ENCODE results near the gene SSBP2.

Gene SSBP2

GRCh38 chr5:81751009-81751835 lies at the start of gene SSBP2:
Gene SSBP2, minus strand, starts transcription at chr5:81751097. Its CDS starts 55 bp downstream, at chr5:81751042.
- DNase-seq = peak; percentile 98

- DNase-seq = no peak
Measured at GRCh38 chr5:81795666-81796065, 44.8 kb upstream of the SSBP2 start.

- no peak for DNase-seq
Measured at GRCh38 chr5:81794226-81794625, 43.3 kb upstream of the SSBP2 start.

- no peak for DNase-seq
Measured at GRCh38 chr5:81790336-81790735, 39.4 kb upstream of the SSBP2 start.

DNA sequence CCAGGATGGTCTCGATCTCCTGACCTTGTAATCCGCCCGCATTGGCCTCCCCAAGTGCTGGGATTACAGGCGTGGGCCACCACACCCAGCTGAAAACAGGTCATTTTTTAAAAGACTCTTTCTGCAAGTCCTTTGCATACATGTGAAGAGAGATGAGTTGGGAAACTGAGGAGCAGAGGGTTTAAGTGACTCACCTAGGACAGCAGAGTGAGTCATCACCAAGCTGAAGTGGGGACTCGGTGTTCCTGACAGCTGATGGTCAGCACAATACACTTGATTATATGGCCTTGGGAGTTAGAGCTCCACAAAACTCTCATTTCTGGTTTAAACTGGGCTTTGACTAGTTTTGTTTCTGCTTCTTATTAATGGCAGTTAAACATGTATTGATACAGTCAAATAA lies 38.1 kb upstream of the SSBP2 start:
- DNase-seq = no peak

DNA sequence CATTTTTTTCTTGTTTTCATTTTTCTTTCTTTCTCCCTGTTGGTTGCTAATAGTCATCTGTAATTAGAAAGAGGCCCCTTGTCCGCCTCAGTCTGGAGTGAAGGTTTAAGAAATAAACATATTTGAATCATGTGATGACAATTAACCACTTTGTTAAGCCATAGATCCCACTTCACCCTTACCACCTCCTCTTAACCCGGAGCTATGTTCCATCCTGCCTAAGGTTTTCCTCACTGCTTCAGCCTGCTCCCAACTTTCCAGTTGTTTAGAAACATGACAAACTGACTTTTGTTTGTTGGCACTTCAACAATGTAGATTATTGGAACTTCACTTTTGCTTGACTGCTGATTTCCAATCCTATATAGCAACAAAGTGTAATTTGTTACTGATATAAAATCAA lies 37.4 kb upstream of the SSBP2 start:
- DNase-seq = no peak

DNA sequence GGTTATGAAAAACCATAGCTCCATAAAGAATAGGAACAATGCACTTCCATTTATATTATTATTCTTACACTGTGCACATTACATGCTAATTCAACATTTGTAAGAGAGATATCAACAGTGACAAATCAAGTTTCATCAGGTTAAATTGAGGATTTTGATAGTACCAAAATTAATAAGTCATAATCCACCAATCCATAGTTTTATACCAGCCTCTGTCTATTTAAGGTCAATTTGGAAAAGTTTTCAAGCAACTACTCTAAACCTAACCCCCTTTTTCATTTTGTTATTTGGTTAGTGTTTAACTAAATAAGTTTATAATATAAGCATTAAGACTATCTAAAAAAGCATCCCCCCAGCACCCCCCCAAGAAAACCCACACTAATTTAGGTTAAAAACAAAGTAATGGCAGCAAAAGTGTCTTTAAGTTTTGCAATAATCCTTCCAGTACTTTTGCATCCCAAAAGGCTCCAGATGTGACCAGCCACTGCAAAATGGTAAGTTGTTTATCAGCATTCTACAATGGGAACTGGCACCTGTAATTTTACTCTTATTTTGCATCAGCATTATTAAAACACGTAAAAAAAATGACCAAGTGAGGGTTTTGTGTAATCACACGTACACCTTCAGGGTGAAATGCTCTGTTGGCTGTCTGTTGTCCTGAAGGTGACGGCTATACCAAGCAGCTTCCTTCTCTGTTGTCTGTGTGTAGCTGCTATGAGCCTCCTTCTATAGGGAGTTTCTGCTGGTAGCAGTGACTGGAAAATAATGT lies 36.8 kb upstream of the SSBP2 start:
- DNase-seq = no peak

DNA sequence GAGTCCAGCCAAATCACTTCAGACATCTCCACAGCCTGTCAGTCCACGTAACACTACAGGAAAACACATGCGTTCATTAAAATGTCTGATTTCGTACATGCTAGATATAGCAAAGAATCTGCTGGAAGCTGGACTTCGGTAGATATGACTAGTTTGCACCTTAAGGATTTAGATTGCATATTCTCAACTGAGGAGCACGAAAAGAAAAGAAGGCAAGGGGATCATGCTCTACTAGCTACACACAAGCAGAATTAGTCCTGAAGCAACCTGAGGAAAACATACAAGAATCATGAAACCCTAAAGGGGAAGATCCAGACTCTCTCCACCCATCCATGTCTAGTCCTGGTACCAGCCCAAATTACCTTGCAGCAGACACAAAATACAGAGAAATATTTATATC lies 36.1 kb upstream of the SSBP2 start:
- no peak for DNase-seq

- DNase-seq = no peak
Measured at GRCh38 chr5:81786496-81786895, 35.6 kb upstream of the SSBP2 start.

DNA sequence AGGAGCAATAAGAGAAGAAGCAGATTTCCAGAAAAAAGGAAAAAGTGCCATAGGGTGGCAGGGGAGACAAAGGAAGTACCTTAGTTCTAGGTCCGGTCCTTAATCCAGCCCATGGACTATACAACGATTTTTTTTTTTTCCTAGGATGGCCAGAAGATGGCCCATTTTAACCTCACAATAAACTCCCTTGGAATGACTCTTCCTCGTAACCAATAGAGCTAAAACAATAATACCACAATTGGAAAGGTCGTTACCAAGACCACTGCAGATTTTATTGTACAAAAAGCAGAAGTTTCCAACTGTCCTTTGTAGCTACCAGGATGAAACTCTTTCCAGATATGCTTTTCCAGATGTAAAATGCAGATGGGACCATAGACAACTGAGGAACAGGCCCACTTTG lies 34.4 kb upstream of the SSBP2 start:
- DNase-seq = no peak

GRCh38 chr5:81783401-81783800 lies 32.5 kb upstream of the SSBP2 start:
- DNase-seq = no peak

- DNase-seq = no peak
Measured at GRCh38 chr5:81782811-81783210, 31.9 kb upstream of the SSBP2 start.

DNA sequence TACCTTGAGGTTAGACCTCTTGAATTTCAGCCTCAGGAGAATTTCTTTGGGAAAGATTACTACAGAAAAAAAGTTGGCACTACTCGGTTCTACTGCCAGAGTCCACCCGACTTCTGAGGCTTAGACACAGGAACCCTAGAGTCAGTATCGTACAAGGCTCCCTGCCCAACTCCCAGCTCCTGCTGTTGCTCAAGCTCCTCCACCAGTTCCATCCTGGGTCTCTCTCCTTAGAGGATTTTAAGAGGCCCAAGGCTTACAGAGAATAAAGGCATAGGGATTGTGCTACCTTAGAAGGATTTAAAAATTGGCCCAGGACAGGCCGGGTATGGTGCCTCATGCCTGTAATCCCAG lies 29.0 kb upstream of the SSBP2 start:
- DNase-seq = no peak

DNA sequence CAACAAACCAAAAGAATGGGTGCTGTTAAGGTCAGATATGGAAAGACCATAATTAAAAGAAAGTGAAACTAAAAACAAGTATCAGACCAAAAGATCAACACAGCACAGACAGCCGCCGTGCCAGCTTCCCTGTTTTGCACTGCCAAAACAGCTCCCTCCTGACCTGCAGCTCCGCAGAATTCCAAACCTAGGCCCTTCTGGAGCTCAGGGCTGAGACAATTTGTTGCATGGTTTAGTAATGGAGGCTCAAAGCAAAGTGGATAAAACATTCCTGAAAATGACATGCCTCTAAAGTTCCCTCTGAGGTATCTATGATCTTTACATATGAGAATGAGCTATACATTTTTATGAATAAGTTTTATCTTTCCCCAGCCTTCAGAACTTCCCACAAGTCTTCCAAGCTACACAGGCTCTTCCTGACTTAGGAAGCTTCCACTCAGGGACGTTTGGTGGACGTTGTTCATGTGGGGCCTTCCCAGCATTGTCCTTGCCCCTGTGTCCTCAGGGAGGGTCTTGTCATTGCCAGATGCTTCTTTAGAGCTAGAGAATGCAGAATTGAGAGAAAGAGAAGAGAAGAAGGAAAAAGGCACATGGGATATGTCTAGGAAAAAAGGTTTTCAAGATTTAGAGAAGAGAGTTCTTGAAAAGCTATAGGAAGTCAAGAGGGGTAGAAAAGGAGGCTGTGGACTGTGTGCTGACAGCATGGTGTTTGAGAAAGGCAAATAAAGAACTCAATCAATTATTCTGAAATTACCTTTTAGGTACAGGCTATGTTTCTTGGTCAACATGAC lies 28.4 kb upstream of the SSBP2 start:
- peak; percentile 39 for DNase-seq

DNA sequence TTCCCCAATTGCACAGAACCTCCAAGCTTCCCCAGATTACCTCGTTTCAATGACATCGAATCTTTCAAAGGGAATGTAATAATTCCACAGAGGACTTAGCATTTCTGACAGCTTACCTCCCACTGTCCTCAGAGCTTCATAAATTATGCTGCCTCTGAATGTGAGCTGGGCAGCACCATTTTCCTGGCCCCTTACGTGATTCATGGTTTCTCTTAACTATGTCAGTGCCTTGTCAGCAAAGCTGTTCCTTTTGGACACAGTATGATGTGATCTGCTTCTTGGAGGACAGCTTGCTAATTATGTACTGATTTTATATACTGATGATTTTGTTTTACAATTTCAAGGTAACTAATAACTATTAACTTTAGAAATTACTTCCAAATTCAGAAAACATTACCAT lies 27.7 kb upstream of the SSBP2 start:
- no peak for DNase-seq

GRCh38 chr5:81776258-81776657 lies 25.4 kb upstream of the SSBP2 start:
- DNase-seq = no peak

DNA sequence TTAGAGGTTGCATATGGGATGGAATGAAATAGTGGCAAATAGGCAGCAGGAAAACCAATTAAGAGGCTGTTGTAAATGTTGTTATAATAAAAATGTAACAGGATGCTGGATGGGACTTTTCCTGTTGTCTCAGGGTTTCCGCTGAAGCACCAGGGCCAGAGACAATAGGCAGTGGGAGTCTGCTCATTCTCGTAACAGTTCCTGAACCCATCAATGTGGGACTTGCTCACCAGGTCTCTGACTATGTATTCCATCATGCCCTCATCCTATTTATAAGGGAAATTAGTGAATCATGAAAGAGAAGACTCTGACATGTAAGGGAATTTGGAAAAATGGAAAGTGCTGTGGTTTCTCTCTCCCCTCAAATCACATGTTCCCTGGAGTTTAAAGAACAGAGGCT lies 23.5 kb upstream of the SSBP2 start:
- DNase-seq = no peak

DNA sequence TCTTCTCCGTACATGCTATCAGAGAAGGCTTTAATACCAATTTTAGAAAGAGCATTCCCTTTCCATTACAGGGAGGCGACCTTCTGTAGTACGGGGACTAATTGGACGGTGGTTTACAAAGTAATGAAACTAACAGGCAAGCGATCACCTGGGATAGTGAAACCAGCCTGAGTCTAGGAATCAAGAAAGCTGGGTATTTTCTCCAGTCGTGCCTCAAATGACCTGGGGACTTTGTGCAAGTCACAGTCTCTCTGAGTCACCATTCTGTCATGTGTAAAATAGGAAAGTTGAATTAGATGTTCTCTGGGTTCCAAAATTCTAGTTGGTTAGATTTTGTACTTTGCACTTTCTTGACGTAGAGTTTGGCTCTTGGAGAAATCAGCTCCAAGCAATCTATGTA lies 22.7 kb upstream of the SSBP2 start:
- no peak for DNase-seq

DNA sequence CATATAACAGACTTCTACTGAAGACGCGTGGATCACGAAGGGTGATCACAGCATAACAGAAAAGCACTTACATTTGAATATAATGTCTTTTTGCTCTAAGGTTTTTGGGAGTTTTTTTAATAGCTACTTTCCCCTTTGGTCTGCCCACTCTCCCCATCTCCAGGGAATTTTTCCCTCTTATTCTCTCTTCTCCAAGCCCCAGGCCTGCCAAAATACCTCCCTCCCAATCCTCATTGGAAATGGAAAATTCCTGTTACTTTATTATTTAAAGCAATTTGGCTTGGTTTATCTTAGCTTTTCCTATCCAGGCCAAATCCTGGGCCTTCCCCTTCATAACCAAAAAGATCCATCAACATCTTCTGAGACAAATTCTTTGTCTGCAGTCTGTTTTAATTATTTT lies 22.3 kb upstream of the SSBP2 start:
- DNase-seq = no peak

DNA sequence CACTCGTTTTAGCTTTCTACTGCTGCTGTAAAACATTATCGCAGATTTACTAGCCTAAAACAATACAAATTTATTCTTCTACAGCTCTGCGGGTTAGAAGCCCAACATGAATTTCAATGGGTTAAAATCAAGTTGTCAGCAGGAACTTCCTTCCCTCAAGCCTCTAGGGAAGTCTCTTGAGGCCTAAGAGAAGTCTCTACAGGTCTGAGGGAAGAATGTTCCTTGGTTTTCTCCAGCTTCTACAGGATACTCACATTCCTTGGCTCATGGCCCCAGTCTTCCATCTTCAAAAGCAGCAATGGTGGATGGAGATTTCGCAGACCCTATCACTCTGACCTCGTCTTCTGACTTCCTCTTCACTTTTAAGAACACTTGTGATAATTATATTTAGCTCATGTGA lies 21.6 kb upstream of the SSBP2 start:
- DNase-seq = no peak

DNA sequence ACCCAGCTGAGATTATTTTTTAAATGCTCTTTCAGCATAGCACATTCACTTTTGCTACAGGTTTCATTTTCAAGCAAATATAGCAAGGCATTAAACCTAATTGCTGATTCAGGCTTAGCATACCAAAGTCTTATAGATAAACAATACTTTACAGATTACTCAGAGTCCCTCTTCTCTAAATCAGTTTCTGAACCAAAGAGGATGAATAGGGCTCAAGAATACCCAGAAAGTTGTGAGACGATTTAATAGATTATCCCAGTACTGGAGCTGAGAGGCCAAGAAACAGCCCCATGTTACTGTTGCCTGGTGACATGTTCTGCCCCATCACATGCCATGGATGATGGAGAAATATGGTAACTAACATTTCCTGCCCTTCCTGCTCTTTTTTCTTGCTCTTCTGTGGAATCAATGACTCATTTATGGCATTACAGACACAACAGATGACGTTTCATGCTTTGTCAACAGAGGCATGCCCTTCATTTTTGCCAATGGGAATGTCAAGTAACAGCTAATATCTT lies 18.1 kb upstream of the SSBP2 start:
- DNase-seq = no peak

DNA sequence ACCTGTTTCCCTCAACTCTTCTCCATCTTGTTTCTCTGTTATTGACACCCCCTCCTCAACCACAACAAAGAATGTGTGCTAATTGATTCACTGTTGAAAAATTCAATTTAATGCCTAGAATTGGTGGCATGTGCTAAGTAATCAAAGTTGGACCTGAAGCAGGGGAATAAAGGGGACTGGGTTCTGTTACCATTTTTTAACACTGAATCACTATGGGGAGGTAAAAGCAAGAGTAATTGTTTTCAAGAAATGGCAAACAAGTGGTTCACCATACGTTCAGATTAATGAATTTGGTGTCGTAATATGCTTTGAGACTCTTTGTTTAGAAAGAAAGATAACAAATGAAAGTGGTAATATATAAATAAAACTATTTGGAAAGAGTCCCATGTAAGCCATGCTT lies 17.0 kb upstream of the SSBP2 start:
- DNase-seq = no peak

- DNase-seq = no peak
Measured at GRCh38 chr5:81767097-81767496, 16.2 kb upstream of the SSBP2 start.

DNA sequence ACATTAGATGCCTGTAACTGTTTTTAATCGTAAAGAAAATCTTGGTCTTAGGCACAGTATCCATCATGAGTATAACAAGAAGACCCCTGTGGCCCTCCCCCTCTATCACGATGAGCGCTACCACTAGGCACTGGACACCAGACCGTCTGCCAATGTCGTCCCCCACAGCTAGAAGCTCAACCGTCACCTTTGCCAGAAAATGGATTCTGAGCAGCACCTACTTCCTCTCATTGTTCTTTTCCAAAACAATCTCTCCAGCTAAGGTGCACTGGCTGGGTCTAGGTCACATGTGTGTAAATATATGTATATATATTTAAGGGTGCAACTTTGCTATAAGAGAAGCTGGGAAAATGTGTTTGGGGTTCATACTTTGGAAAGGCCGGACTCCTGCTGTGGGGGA lies 15.7 kb upstream of the SSBP2 start:
- DNase-seq = no peak
